ENCODE data around the gene ANGPTL1.

Gene ANGPTL1

DNA sequence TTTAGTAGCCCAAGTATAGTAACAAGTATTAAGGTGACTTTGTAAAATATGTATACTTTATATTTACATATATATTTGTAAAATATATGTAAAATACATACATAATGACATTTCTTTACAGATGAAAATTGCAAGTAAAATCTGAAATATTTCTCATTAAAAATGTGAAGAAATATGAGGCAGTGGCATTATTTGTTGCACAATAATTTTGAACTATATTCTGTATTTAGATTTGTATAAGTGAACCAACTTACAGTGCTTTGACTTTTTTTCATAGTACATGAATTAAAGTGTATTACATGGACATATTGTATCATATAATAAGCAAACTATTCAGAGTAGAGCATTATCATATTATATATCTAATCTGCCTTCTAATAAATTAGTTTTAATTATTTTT is 60.3 kb downstream of the ANGPTL1 start:
- no peak for DNase-seq (ENCODE audit: low read depth)
- no peak overlapping the region for H3K4me3 ChIP-seq (ENCODE audit: low read length)
- TF ChIP-seq CTCF (conservative IDR thresholded peaks at IDR 0.05; ENCODE audit: low read length), result no peak

DNA sequence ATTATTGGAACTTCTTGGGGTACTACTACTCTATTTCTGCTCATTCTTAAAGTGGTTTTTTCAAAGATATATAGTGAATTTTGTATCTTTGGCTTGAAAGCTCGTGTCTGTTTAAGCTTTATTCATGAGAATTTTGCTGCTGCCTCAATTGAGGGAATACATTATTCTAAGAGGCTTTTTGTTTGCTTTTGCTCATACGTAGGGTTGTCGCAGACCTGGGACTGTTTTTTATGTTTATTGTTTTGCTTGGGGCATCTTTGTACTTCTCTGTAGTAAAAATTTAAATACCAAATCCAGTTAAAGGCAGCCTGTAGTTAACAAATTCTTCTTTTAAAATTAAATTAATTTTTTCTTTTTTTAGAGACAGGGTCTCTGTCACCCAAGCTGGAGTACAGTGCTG is 62.3 kb downstream of the ANGPTL1 start:
- no peak overlapping the region for H3K4me3 ChIP-seq (ENCODE audit: low read length)
- no peak for TF ChIP-seq CTCF (conservative IDR thresholded peaks at IDR 0.05; ENCODE audit: low read length)
- no peak for DNase-seq (ENCODE audit: low read depth)

DNA sequence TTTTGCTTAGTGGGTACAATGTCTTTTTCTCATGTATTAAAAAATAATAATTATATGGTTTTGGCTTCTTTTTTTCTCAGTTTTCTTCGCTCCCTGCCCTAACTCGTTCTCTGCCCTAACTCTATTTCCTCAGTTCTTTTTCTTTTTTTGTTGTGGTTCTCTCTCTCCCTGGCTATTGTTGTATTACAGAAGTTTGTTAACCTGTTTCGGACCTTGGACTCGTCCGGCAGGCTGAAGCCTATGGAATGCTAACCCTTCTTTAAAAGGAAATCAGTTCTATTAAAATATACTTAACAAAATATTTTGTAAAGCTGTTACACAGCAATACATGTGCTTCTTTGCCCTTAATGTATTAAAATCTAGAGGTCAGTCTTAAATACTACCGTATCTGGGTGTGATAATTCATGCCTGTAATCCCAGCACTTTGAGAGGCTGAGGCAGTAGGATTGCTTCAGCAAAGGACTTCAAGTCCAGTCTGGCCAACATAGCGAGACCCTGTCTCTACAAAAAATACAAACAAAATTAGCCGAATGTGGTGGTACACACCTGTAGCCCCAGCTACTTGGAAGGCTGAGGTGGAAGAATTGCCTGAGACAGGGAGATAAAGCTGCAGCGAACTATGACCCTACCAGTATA is 64.1 kb downstream of the ANGPTL1 start:
- no peak for TF ChIP-seq CTCF (conservative IDR thresholded peaks at IDR 0.05; ENCODE audit: low read length)
- DNase-seq (ENCODE audit: low read depth), result no peak

GRCh38 chr1:178802873-178803272 is 68.0 kb downstream of the ANGPTL1 start:
- no peak overlapping the region for H3K4me3 ChIP-seq (ENCODE audit: low read length)
- no peak for TF ChIP-seq CTCF (conservative IDR thresholded peaks at IDR 0.05; ENCODE audit: low read length)
- no peak for DNase-seq (ENCODE audit: low read depth)

More for the DNA sequence above, 64.1 kb downstream of the ANGPTL1 start:
- H3K4me3 ChIP-seq (ENCODE audit: low read length), result no peak overlapping the region

Measured in AG10803 (cell line).